ENCODE data around the gene IGF2BP1. TPM values are rescaled to one million over a fixed set of nuclear protein-coding genes. Genes with fewer than 3 reads are reported as not detected.
A peak's percentile ranks its signal among the peaks of the same experiment; 100 is the strongest.
"Not testable (repeated sequence)": the region's sequence is repeated elsewhere in the genome, so short reads cannot be mapped to it uniquely, and the experiment has no call there.

The IGF2BP1 gene
- total RNA-seq, 1 experiment from 2014 or later: 14.8 TPM

- peak; percentile 94 for DNase-seq (ENCODE audit: low spot score)
These were observed 1.0 kb upstream of the IGF2BP1 start for GRCh38 chr17:48995974-48996721.

GRCh38 chr17:48996722-48997102, 473 bp upstream of the IGF2BP1 start:
- DNase-seq (ENCODE audit: low spot score): no peak

GRCh38 chr17:48997827-48998586, 822 bp downstream of the IGF2BP1 start:
- DNase-seq (ENCODE audit: low spot score): peak; percentile 50

GRCh38 chr17:48998587-48999440, 1.6 kb downstream of the IGF2BP1 start:
- peak; percentile 58 for DNase-seq (ENCODE audit: low spot score)

- DNase-seq (ENCODE audit: low spot score): peak; percentile 25
These were observed 3.8 kb downstream of the IGF2BP1 start for GRCh38 chr17:49000943-49001342.

GRCh38 chr17:49001671-49002070, 4.5 kb downstream of the IGF2BP1 start:
- DNase-seq (ENCODE audit: low spot score): no peak

- DNase-seq (ENCODE audit: low spot score): no peak
These were observed 5.1 kb downstream of the IGF2BP1 start for GRCh38 chr17:49002331-49002730.

GRCh38 chr17:49002766-49003165, 5.6 kb downstream of the IGF2BP1 start:
- no peak for DNase-seq (ENCODE audit: low spot score)

GRCh38 chr17:49003557-49004511, 6.6 kb downstream of the IGF2BP1 start:
- DNase-seq (ENCODE audit: low spot score): peak; percentile 32

GRCh38 chr17:49005140-49005539, 8.0 kb downstream of the IGF2BP1 start:
- DNase-seq (ENCODE audit: low spot score): no peak

GRCh38 chr17:49008908-49009307, 11.7 kb downstream of the IGF2BP1 start:
- DNase-seq (ENCODE audit: low spot score): not testable (repeated sequence)

GRCh38 chr17:49012769-49013255, 15.6 kb downstream of the IGF2BP1 start:
- no peak for DNase-seq (ENCODE audit: low spot score)

- no peak for DNase-seq (ENCODE audit: low spot score)
These were observed 16.4 kb downstream of the IGF2BP1 start for GRCh38 chr17:49013311-49014213.

- no peak for DNase-seq (ENCODE audit: low spot score)
These were observed 18.2 kb downstream of the IGF2BP1 start for GRCh38 chr17:49015179-49015923.

- DNase-seq (ENCODE audit: low spot score): peak; percentile 48
These were observed 19.0 kb downstream of the IGF2BP1 start for GRCh38 chr17:49015924-49016774.

- DNase-seq (ENCODE audit: low spot score): peak; percentile 93
These were observed 19.7 kb downstream of the IGF2BP1 start for GRCh38 chr17:49016775-49017463.

- no peak for DNase-seq (ENCODE audit: low spot score)
These were observed 21.0 kb downstream of the IGF2BP1 start for GRCh38 chr17:49018116-49018612.
